Mucosa of stomach (tissue), 1 donor: ENCODE measurements around the gene TOP1.

Experiments
- H3K27me3 ChIP-seq: one replicate; pipeline ENCODE4 v1.7.0; 2013; ENCODE audit warnings: mild to moderate bottlenecking, low read length; ENCODE audit not compliant: control insufficient read depth, insufficient read depth
- H3K36me3 ChIP-seq: one replicate; pipeline ENCODE4 v1.7.0; 2013; ENCODE audit warnings: low read length; ENCODE audit not compliant: control insufficient read depth, insufficient read depth
- H3K4me1 ChIP-seq: one replicate; pipeline ENCODE4 v1.7.0; 2013; ENCODE audit warnings: mild to moderate bottlenecking, low read length; ENCODE audit not compliant: control insufficient read depth, insufficient read depth
- H3K4me3 ChIP-seq: one replicate; pipeline ENCODE4 v1.7.0; 2013; ENCODE audit warnings: low read length
- H3K9ac ChIP-seq: one replicate; pipeline ENCODE4 v1.7.0; 2013; ENCODE audit warnings: mild to moderate bottlenecking, low read length, moderate library complexity
- H3K9me3 ChIP-seq: one replicate; pipeline ENCODE4 v1.7.0; 2013; ENCODE audit warnings: mild to moderate bottlenecking, low read length, moderate library complexity; ENCODE audit not compliant: control insufficient read depth
- donor health status: Pancreatic carcinoma.

The TOP1 gene

GRCh38 chr20:41089555-41089954, 60.9 kb downstream of the TOP1 start:
- H3K4me1 ChIP-seq: no peaks in the 10 kb centered on the region
- no peaks in the 10 kb centered on the region for H3K27me3 ChIP-seq
- no peak overlapping the region for H3K4me3 ChIP-seq
- H3K36me3 ChIP-seq: no peaks in the 10 kb centered on the region
- no peaks in the 10 kb centered on the region for H3K9me3 ChIP-seq
- H3K9ac ChIP-seq: no peak overlapping the region

DNA sequence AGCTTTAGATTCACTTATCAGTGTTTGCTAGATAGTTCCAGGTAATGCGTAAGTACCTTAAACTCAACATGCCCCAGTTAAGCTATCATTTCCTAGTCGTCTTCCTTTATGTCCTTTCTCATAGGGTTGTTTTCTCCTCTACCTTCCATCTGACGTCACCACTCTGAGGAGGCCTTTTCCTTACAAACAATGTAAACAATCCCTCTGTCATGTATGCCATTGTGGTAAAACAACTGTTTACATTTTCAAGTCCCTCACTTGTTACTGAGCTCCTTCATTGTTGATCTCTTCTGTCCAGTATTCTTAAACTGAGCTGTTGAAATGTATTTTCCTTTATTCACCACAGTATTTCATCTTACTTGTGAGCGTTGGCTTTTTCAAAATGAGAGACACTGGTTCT, 63.3 kb downstream of the TOP1 start:
- Histone ChIP-seq H3K9ac (no peak overlapping the region), H3K36me3 (peaks cover 6% of the 10 kb centered on the region), H3K27me3 (no peaks in the 10 kb centered on the region), H3K4me3 (no peak overlapping the region), H3K9me3 (no peaks in the 10 kb centered on the region), H3K4me1 (no peaks in the 10 kb centered on the region)

GRCh38 chr20:41094353-41095055, 65.9 kb downstream of the TOP1 start:
- H3K9ac ChIP-seq: no peak overlapping the region
- H3K27me3 ChIP-seq: no peaks in the 10 kb centered on the region
- no peaks in the 10 kb centered on the region for H3K9me3 ChIP-seq
- no peak overlapping the region for H3K4me3 ChIP-seq
- H3K4me1 ChIP-seq: no peaks in the 10 kb centered on the region
- H3K36me3 ChIP-seq: peaks cover 11% of the 10 kb centered on the region

GRCh38 chr20:41095110-41095969, 66.7 kb downstream of the TOP1 start:
- no peak overlapping the region for H3K4me3 ChIP-seq
- peaks cover 11% of the 10 kb centered on the region for H3K36me3 ChIP-seq
- H3K27me3 ChIP-seq: no peaks in the 10 kb centered on the region
- H3K4me1 ChIP-seq: no peaks in the 10 kb centered on the region
- no peak overlapping the region for H3K9ac ChIP-seq
- no peaks in the 10 kb centered on the region for H3K9me3 ChIP-seq

DNA sequence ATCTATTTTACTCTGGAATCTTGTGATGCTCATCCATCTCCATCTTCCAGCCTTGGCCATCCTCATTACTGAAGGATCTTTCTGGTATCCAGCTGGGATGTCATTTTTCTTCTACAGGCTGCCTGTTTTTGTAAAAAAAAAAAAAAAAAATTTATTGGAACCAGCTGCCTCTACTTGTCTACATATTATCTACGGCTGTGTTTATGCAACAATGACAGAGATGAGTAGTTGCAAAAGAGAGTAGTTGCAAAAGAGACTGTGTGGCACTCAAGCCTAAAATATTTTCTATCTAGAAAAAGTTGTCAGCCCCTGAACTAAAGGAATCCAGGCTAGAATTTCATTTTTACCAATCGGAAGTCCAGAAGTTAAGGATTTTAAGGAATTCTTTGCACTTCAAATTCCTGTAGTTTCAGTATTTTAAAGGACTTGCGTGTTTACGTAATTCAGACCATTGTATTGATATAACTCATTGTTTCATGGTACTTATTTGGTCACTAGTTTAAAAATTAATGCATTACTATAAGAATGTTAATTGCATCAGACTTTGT, 70.2 kb downstream of the TOP1 start:
- H3K9ac ChIP-seq: no peak overlapping the region
- peaks cover 17% of the 10 kb centered on the region for H3K36me3 ChIP-seq
- no peak overlapping the region for H3K4me3 ChIP-seq
- no peaks in the 10 kb centered on the region for H3K9me3 ChIP-seq
- no peaks in the 10 kb centered on the region for H3K4me1 ChIP-seq
- H3K27me3 ChIP-seq: no peaks in the 10 kb centered on the region

DNA sequence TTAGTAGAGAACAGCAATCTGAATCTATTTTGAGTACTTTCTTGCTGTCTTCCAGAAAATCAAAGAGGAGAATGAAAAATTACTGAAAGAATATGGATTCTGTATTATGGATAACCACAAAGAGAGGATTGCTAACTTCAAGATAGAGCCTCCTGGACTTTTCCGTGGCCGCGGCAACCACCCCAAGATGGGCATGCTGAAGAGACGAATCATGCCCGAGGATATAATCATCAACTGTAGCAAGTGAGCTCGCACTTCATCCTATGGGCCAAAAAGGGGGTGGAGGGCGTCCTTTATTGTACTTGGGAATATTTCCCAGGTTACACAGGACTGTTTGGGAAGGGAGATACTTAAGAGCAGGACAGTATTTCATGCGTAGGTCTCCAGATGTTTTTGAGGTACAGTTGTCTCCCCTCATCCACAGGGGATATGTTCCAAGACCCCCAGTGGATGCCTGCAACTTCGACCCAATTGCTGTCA, 71.4 kb downstream of the TOP1 start:
- H3K9ac ChIP-seq: no peak overlapping the region
- H3K9me3 ChIP-seq: no peaks in the 10 kb centered on the region
- H3K4me1 ChIP-seq: no peaks in the 10 kb centered on the region
- H3K4me3 ChIP-seq: no peak overlapping the region
- peaks cover 17% of the 10 kb centered on the region for H3K36me3 ChIP-seq
- H3K27me3 ChIP-seq: no peaks in the 10 kb centered on the region

DNA sequence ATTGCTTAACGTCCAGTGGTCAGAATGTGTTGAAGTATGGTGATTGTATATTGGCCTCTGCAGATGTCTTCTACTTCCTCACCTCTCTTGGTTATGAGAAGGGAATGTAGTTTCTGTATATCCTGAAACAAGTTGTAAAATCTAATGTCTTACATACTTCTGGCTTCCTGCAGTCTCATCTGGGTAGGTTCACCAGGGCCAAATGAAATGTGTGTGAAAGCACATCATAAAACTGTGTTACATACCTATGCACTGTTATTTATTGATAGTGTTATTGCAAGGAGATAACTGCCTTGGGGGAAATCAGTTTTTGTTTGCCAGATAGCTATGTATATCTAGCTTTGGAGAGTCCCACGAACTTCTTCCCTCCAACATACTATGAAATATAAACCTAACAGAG, 73.0 kb downstream of the TOP1 start:
- H3K9ac ChIP-seq: no peak overlapping the region
- no peaks in the 10 kb centered on the region for H3K9me3 ChIP-seq
- no peak overlapping the region for H3K4me3 ChIP-seq
- peaks cover 14% of the 10 kb centered on the region for H3K36me3 ChIP-seq
- H3K4me1 ChIP-seq: no peaks in the 10 kb centered on the region
- H3K27me3 ChIP-seq: no peaks in the 10 kb centered on the region

GRCh38 chr20:41108531-41108930, 79.9 kb downstream of the TOP1 start:
- H3K9ac ChIP-seq: no peak overlapping the region
- no peaks in the 10 kb centered on the region for H3K9me3 ChIP-seq
- no peak overlapping the region for H3K4me3 ChIP-seq
- H3K4me1 ChIP-seq: peaks cover 7% of the 10 kb centered on the region
- no peaks in the 10 kb centered on the region for H3K36me3 ChIP-seq
- no peaks in the 10 kb centered on the region for H3K27me3 ChIP-seq

- H3K4me1 ChIP-seq: peaks cover 10% of the 10 kb centered on the region
- H3K27me3 ChIP-seq: no peaks in the 10 kb centered on the region
- no peaks in the 10 kb centered on the region for H3K36me3 ChIP-seq
- no peak overlapping the region for H3K9ac ChIP-seq
- no peaks in the 10 kb centered on the region for H3K9me3 ChIP-seq
- no peak overlapping the region for H3K4me3 ChIP-seq
These were observed 81.4 kb downstream of the TOP1 start for GRCh38 chr20:41110012-41110411.

GRCh38 chr20:41110930-41111577, 82.4 kb downstream of the TOP1 start:
- peaks cover 6% of the 10 kb centered on the region for H3K36me3 ChIP-seq
- no peaks in the 10 kb centered on the region for H3K27me3 ChIP-seq
- no peak overlapping the region for H3K9ac ChIP-seq

GRCh38 chr20:41111578-41111951, 82.9 kb downstream of the TOP1 start:
- Histone ChIP-seq H3K9me3 (no peaks in the 10 kb centered on the region), H3K27me3 (no peaks in the 10 kb centered on the region), H3K9ac (no peak overlapping the region), H3K36me3 (peaks cover 6% of the 10 kb centered on the region), H3K4me1 (peaks cover 18% of the 10 kb centered on the region), H3K4me3 (no peak overlapping the region)

More at GRCh38 chr20:41110930-41111577, 82.4 kb downstream of the TOP1 start:
- Histone ChIP-seq H3K4me1 (peaks cover 16% of the 10 kb centered on the region), H3K4me3 (no peak overlapping the region), H3K9me3 (no peaks in the 10 kb centered on the region)
